Measurements from ENCODE around the gene EFCAB6. TPM values are rescaled to one million over a fixed set of nuclear protein-coding genes. Genes with fewer than 3 reads are reported as not detected.

Gene EFCAB6
- total RNA-seq, 1 experiment from 2014 or later = 0.52 TPM

- ChIA-PET RAD21 (ENCODE audit: low non-redundant PET in 1 of 2, low total read pairs in 2 of 2, uncharacterized antibody in 2 of 2, unreplicated experiment in 2 of 2) (no interaction called here), CTCF (no interaction called here), POLR2A (no interaction called here)
- H3K36me3 ChIP-seq (ENCODE audit: control insufficient read depth in 1 of 2, insufficient read depth in 2 of 2, low read length in 2 of 2) = no peaks in the 10 kb centered on the region
- H3K27ac ChIP-seq (ENCODE audit: low read depth, low read length) = no peak overlapping the region
- no peak overlapping the region for H3K4me3 ChIP-seq (replicated peaks in 1 of 2; ENCODE audit: low read depth in 1 of 2, low read length in 2 of 2)
- ATAC-seq (no peak), DNase-seq (ENCODE audit: low read depth, low spot score) (no peak)
- H3K4me1 ChIP-seq (ENCODE audit: control insufficient read depth in 1 of 2, insufficient read depth in 2 of 2, low read length in 2 of 2) = no peaks in the 10 kb centered on the region
- H3K9me3 ChIP-seq (ENCODE audit: control insufficient read depth in 1 of 2, insufficient read depth in 1 of 2, low read depth in 1 of 2, low read length in 2 of 2) = no peaks in the 10 kb centered on the region
- no peaks in the 10 kb centered on the region for H3K9me2 ChIP-seq (ENCODE audit: insufficient read depth)
- H3K4me2 ChIP-seq (ENCODE audit: low read length) = no peak overlapping the region
- BruUV-seq (replicated peaks) = no TSS peak
- H3K9ac ChIP-seq (ENCODE audit: low read length) = no peak overlapping the region
- H3K27me3 ChIP-seq (ENCODE audit: insufficient read depth, low read length) = peaks cover 68% of the 10 kb centered on the region
- TF ChIP-seq JUND (IDR thresholded peaks at IDR 0.05) (no peak), EZH2 (IDR thresholded peaks at IDR 0.05) (no peak), POLR2A (IDR thresholded peaks at IDR 0.05; ENCODE audit: borderline replicate concordance, extremely low read depth, insufficient read depth, insufficient read length) (no peak), ZFX (IDR thresholded peaks at IDR 0.05) (no peak), ATF3 (IDR thresholded peaks at IDR 0.05) (no peak), MAX (IDR thresholded peaks at IDR 0.05) (no peak)
- H3K79me2 ChIP-seq (ENCODE audit: insufficient read depth, low read length) = no peaks in the 10 kb centered on the region
- intact Hi-C loops (cut with micrococcal nuclease) = no loop called here
- H4K20me1 ChIP-seq (ENCODE audit: insufficient read depth) = no peaks in the 10 kb centered on the region
- no peak overlapping the region for H2AFZ ChIP-seq (ENCODE audit: low read depth, low read length, poor library complexity, severe bottlenecking)
These were observed 57.1 kb downstream of the EFCAB6 start for GRCh38 chr22:43755011-43755410.

GRCh38 chr22:43754176-43754575 is 57.9 kb downstream of the EFCAB6 start:
- no peak for ATAC-seq
- no TSS peak for BruUV-seq (replicated peaks)
- no peaks in the 10 kb centered on the region for H3K9me2 ChIP-seq (ENCODE audit: insufficient read depth)
- no peak for TF ChIP-seq FOSL1 (IDR thresholded peaks at IDR 0.05; ENCODE audit: low read depth)
- TF ChIP-seq REST (IDR thresholded peaks at IDR 0.05; ENCODE audit: low read depth) = no peak
- TF ChIP-seq MAX (IDR thresholded peaks at IDR 0.05) = no peak
- no peak for TF ChIP-seq CBX3 (IDR thresholded peaks at IDR 0.05; ENCODE audit: low read depth)
- no peak for TF ChIP-seq ZNF274 (IDR thresholded peaks at IDR 0.05; ENCODE audit: low read depth, low read length)
- TF ChIP-seq EZH2 (IDR thresholded peaks at IDR 0.05) = no peak
- TF ChIP-seq POLR2AphosphoS5 (IDR thresholded peaks at IDR 0.05; ENCODE audit: low read depth, low read length) = no peak
- TF ChIP-seq ZFX (IDR thresholded peaks at IDR 0.05) = no peak
- TF ChIP-seq POLR2A (IDR thresholded peaks at IDR 0.05; ENCODE audit: borderline replicate concordance, extremely low read depth, insufficient read depth, insufficient read length) = no peak
- no peak for TF ChIP-seq ZBTB33 (IDR thresholded peaks at IDR 0.05; ENCODE audit: extremely low read depth, insufficient replicate concordance, low read length)
- TF ChIP-seq JUND (IDR thresholded peaks at IDR 0.05) = no peak
- TF ChIP-seq EGR1 (IDR thresholded peaks at IDR 0.05; ENCODE audit: low read depth) = no peak
- no peak for TF ChIP-seq YY1 (IDR thresholded peaks at IDR 0.05; ENCODE audit: extremely low read depth, insufficient replicate concordance, low read depth, low read length)
- no peak for TF ChIP-seq CEBPB (IDR thresholded peaks at IDR 0.05; ENCODE audit: low read depth)
- TF ChIP-seq SIN3A (IDR thresholded peaks at IDR 0.05; ENCODE audit: low read depth) = no peak

More at GRCh38 chr22:43754176-43754575, 57.9 kb downstream of the EFCAB6 start:
- no peaks in the 10 kb centered on the region for H3K79me2 ChIP-seq (ENCODE audit: insufficient read depth, low read length)
- no peak for DNase-seq (ENCODE audit: low read depth, low spot score)
- H3K9ac ChIP-seq (ENCODE audit: low read length) = no peak overlapping the region
- no peak overlapping the region for H3K4me2 ChIP-seq (ENCODE audit: low read length)
- RAD21 ChIA-PET (ENCODE audit: low non-redundant PET in 1 of 2, low total read pairs in 2 of 2, uncharacterized antibody in 2 of 2, unreplicated experiment in 2 of 2) = no interaction called here
- H3K27me3 ChIP-seq (ENCODE audit: insufficient read depth, low read length) = peaks cover 75% of the 10 kb centered on the region
- H3K9me3 ChIP-seq (ENCODE audit: control insufficient read depth in 1 of 2, insufficient read depth in 1 of 2, low read depth in 1 of 2, low read length in 2 of 2) = no peaks in the 10 kb centered on the region
- no peaks in the 10 kb centered on the region for H3K36me3 ChIP-seq (ENCODE audit: control insufficient read depth in 1 of 2, insufficient read depth in 2 of 2, low read length in 2 of 2)
- H3K4me3 ChIP-seq (replicated peaks in 1 of 2; ENCODE audit: low read depth in 1 of 2, low read length in 2 of 2) = no peak overlapping the region
- H2AFZ ChIP-seq (ENCODE audit: low read depth, low read length, poor library complexity, severe bottlenecking) = no peak overlapping the region
- H3K27ac ChIP-seq (ENCODE audit: low read depth, low read length) = no peak overlapping the region
- intact Hi-C loops (cut with micrococcal nuclease) = no loop called here
- H3K4me1 ChIP-seq (ENCODE audit: control insufficient read depth in 1 of 2, insufficient read depth in 2 of 2, low read length in 2 of 2) = no peaks in the 10 kb centered on the region
- POLR2A ChIA-PET = no interaction called here
- H4K20me1 ChIP-seq (ENCODE audit: insufficient read depth) = no peaks in the 10 kb centered on the region
- CTCF ChIA-PET = no interaction called here
